ENCODE measurements around the gene OR5B17. TPM values are rescaled to one million over a fixed set of nuclear protein-coding genes. Genes with fewer than 3 reads are reported as not detected.

Gene OR5B17
- total and polyA plus RNA-seq, 12 donors: not detected

DNA sequence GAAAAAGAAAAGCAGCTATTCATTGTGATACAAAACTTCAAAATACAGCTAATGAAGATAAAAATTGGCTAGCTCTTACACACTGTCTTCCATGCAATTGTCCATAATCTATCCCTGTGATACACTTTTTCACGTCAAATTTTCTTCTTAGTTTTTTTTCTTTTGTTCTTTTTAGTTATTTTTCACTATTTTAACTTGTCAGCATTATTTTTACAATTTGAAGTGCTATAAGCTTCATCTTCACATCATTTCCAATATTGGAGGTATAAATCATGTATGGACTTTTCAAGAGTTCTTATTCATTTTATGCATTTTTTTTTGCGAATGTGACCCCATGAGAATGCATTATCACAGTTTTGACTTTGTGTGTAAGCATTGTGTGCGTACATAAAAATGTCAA, 4.1 kb downstream of the OR5B17 start:
- no peak for DNase-seq
- TF ChIP-seq POLR2A (IDR thresholded peaks at IDR 0.05): no peak
- TF ChIP-seq CTCF (IDR thresholded peaks at IDR 0.05): no peak
- Histone ChIP-seq H3K36me3 (replicated peaks in 1 of 2) (no peaks in the 10 kb centered on the region), H3K27ac (no peak overlapping the region), H3K27me3 (no peaks in the 10 kb centered on the region), H3K4me1 (replicated peaks in 1 of 2) (no peaks in the 10 kb centered on the region), H3K4me3 (no peak overlapping the region), H3K9me3 (replicated peaks in 1 of 3) (no peaks in the 10 kb centered on the region)
- intact Hi-C loops (cut with DNase I): no loop called here
- 61 to 77% (median 67%) methylated on average over 3 of the region's 3 CpGs for WGBS, 4 donors

DNA sequence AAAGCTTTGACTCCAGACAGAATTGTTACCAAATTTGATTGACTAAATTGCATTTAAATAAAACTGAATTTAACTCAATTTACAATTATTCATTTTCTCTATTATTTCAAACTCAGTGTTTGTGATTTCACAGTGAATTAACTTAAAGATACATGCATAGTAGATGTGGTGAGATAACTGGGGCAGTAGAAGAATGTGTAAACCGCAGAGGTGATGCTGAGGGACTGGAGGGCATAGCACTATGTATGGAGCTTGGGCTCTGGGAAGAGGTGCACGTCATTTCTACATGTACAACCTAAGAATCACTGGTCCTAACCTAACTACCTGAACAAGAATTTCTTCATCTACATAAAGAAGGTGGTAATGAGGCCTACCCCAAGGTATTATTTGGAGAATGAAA, 13.7 kb downstream of the OR5B17 start:
- no peaks in the 10 kb centered on the region for H3K36me3 ChIP-seq (replicated peaks in 1 of 2)
- no peaks in the 10 kb centered on the region for H3K9me3 ChIP-seq (replicated peaks in 1 of 3)
- H3K27ac ChIP-seq: no peak overlapping the region
- intact Hi-C loops (cut with DNase I): no loop called here
- 38 to 52% (median 43%) methylated on average over 2 of the region's 2 CpGs for WGBS, 4 donors
- H3K27me3 ChIP-seq: no peaks in the 10 kb centered on the region
- H3K4me1 ChIP-seq (replicated peaks in 1 of 2): no peaks in the 10 kb centered on the region
- DNase-seq: no peak
- no peak for TF ChIP-seq POLR2A (IDR thresholded peaks at IDR 0.05)
- TF ChIP-seq CTCF (IDR thresholded peaks at IDR 0.05): no peak
- no peak overlapping the region for H3K4me3 ChIP-seq

- no peak for DNase-seq
- no peaks in the 10 kb centered on the region for H3K4me1 ChIP-seq (replicated peaks in 1 of 2)
- no peaks in the 10 kb centered on the region for H3K9me3 ChIP-seq (replicated peaks in 1 of 3)
- no peaks in the 10 kb centered on the region for H3K36me3 ChIP-seq (replicated peaks in 1 of 2)
- H3K4me3 ChIP-seq: no peak overlapping the region
- no peaks in the 10 kb centered on the region for H3K27me3 ChIP-seq
- H3K27ac ChIP-seq: no peak overlapping the region
- no peak for TF ChIP-seq POLR2A (IDR thresholded peaks at IDR 0.05)
- TF ChIP-seq CTCF (IDR thresholded peaks at IDR 0.05): no peak
- intact Hi-C loops (cut with DNase I): no loop called here
Measured at GRCh38 chr11:58334708-58335107, 24.2 kb downstream of the OR5B17 start.

DNA sequence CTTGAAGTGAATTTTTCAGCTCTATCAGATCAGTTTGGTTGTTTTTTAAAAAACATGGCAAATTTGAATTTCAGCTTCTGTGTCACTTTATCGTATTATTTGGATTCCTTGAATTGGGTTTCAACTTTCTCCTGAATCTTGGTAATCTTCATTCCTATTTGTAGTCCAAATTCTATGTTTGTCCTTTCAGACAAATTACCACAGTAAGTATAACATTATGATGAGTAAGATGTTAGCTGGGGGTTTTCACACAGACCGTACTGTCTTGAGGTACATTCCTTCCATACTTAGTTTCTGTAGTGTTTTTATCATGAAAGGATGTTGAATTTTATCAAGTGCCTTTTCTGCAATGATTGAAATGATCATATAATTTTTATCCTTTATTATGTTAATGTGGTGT, 28.0 kb downstream of the OR5B17 start:
- WGBS, 4 donors: 67 to 79% (median 74%) methylated on average over 2 of the region's 2 CpGs

More for the DNA sequence above, 28.0 kb downstream of the OR5B17 start:
- TF ChIP-seq POLR2A (IDR thresholded peaks at IDR 0.05) (no peak), CTCF (IDR thresholded peaks at IDR 0.05) (no peak)
- Histone ChIP-seq H3K4me1 (replicated peaks in 1 of 2) (no peaks in the 10 kb centered on the region), H3K36me3 (replicated peaks in 1 of 2) (no peaks in the 10 kb centered on the region), H3K27me3 (no peaks in the 10 kb centered on the region), H3K27ac (no peak overlapping the region), H3K4me3 (no peak overlapping the region), H3K9me3 (replicated peaks in 1 of 3) (no peaks in the 10 kb centered on the region)
- intact Hi-C loops (cut with DNase I): no loop called here
- DNase-seq: no peak

Measured in adrenal gland (tissue), 12 donors.